ENCODE measurements around the gene RHOH. TPM values are rescaled to one million over a fixed set of nuclear protein-coding genes. Genes with fewer than 3 reads are reported as not detected.

RHOH gene
- total RNA-seq, 2 donors from 2014 or later: 0.47 to 1.2 TPM

GRCh38 chr4:40160258-40160657 is 36.6 kb upstream of the RHOH start:
- no peak overlapping the region for H3K27ac ChIP-seq
- H3K27me3 ChIP-seq: no peaks in the 10 kb centered on the region
- no peak for TF ChIP-seq CTCF (IDR thresholded peaks at IDR 0.05)
- no peaks in the 10 kb centered on the region for H3K36me3 ChIP-seq
- DNase-seq (ENCODE audit: low spot score): no peak
- H3K4me3 ChIP-seq: no peak overlapping the region
- H3K9me3 ChIP-seq: no peaks in the 10 kb centered on the region
- H3K4me1 ChIP-seq: no peaks in the 10 kb centered on the region

GRCh38 chr4:40164459-40164858 is 32.4 kb upstream of the RHOH start:
- peaks cover 0 to 19% of the 10 kb centered on the region in 2 donors for H3K9me3 ChIP-seq
- no peaks in the 10 kb centered on the region for H3K4me1 ChIP-seq
- no peak overlapping the region for H3K4me3 ChIP-seq
- H3K36me3 ChIP-seq: no peaks in the 10 kb centered on the region
- DNase-seq (ENCODE audit: low spot score): no peak
- no peak for TF ChIP-seq CTCF (IDR thresholded peaks at IDR 0.05)
- no peaks in the 10 kb centered on the region for H3K27me3 ChIP-seq
- H3K27ac ChIP-seq: no peak overlapping the region

GRCh38 chr4:40165916-40166315 is 30.9 kb upstream of the RHOH start:
- Histone ChIP-seq H3K36me3 (no peaks in the 10 kb centered on the region), H3K27me3 (no peaks in the 10 kb centered on the region), H3K9me3 (peaks cover 0 to 19% of the 10 kb centered on the region in 2 donors), H3K4me1 (no peaks in the 10 kb centered on the region), H3K4me3 (no peak overlapping the region), H3K27ac (no peak overlapping the region)
- no peak for TF ChIP-seq CTCF (IDR thresholded peaks at IDR 0.05)
- no peak for DNase-seq (ENCODE audit: low spot score)

- Histone ChIP-seq H3K27me3 (no peaks in the 10 kb centered on the region), H3K36me3 (no peaks in the 10 kb centered on the region), H3K4me1 (no peaks in the 10 kb centered on the region), H3K27ac (no peak overlapping the region), H3K9me3 (peaks cover 0 to 19% of the 10 kb centered on the region in 2 donors), H3K4me3 (no peak overlapping the region)
- no peak for TF ChIP-seq CTCF (IDR thresholded peaks at IDR 0.05)
- DNase-seq (ENCODE audit: low spot score): no peak
Measured at GRCh38 chr4:40168070-40168469, 28.8 kb upstream of the RHOH start.

- no peaks in the 10 kb centered on the region for H3K4me1 ChIP-seq
- H3K4me3 ChIP-seq: no peak overlapping the region
- no peak for DNase-seq (ENCODE audit: low spot score)
- no peaks in the 10 kb centered on the region for H3K27me3 ChIP-seq
- TF ChIP-seq CTCF (IDR thresholded peaks at IDR 0.05): no peak
- H3K27ac ChIP-seq: no peak overlapping the region
- no peaks in the 10 kb centered on the region for H3K36me3 ChIP-seq
- H3K9me3 ChIP-seq: peaks cover 0 to 19% of the 10 kb centered on the region in 2 donors
Measured at GRCh38 chr4:40170588-40170987, 26.2 kb upstream of the RHOH start.

GRCh38 chr4:40173470-40173875 is 23.4 kb upstream of the RHOH start:
- Histone ChIP-seq H3K27me3 (no peaks in the 10 kb centered on the region), H3K4me3 (no peak overlapping the region), H3K27ac (no peak overlapping the region), H3K36me3 (no peaks in the 10 kb centered on the region), H3K9me3 (peaks cover 0 to 6% of the 10 kb centered on the region in 2 donors), H3K4me1 (no peaks in the 10 kb centered on the region)
- no peak for TF ChIP-seq CTCF (IDR thresholded peaks at IDR 0.05)
- no peak for DNase-seq (ENCODE audit: low spot score)
